H9 (cell line): Measurements from ENCODE around the gene MYLK. TPM values are rescaled to one million over a fixed set of nuclear protein-coding genes. Genes with fewer than 3 reads are reported as not detected.

ENCODE experiments used
- DNase-seq: peaks from one replicate; pipeline ENCODE4 v3.0.0-alpha.2; 2017
- H2AFZ ChIP-seq: one replicate; pipeline ENCODE4 v1.6.1; 2013; ENCODE audit warnings: mild to moderate bottlenecking, low read length, control low read depth, moderate library complexity
- H2AK5ac ChIP-seq: 2 replicates; pipeline ENCODE4 v1.6.1; 2013; ENCODE audit warnings: low read length, control low read depth, mixed read lengths; ENCODE audit not compliant: insufficient read length
- H2BK120ac ChIP-seq: one replicate; pipeline ENCODE4 v1.6.1; 2013; ENCODE audit warnings: low read depth, mild to moderate bottlenecking, low read length, control low read depth, inconsistent platforms; ENCODE audit not compliant: poor library complexity, severe bottlenecking
- H2BK12ac ChIP-seq: 2 replicates; pipeline ENCODE4 v1.6.1; 2013; ENCODE audit warnings: low read length, control low read depth, mixed read lengths, low read depth; ENCODE audit not compliant: insufficient read length
- H2BK15ac ChIP-seq: 2 replicates; pipeline ENCODE4 v1.6.1; 2013; ENCODE audit warnings: low read depth, low read length, control low read depth
- H2BK20ac ChIP-seq: one replicate; pipeline ENCODE4 v1.6.1; 2013; ENCODE audit warnings: low read depth, mild to moderate bottlenecking, low read length, control low read depth, inconsistent platforms; ENCODE audit not compliant: poor library complexity, severe bottlenecking
- H2BK5ac ChIP-seq: 2 replicates; pipeline ENCODE4 v1.6.1; 2013; ENCODE audit warnings: low read length, control low read depth, mixed read lengths; ENCODE audit not compliant: insufficient read length
- H3K14ac ChIP-seq: 2 replicates; pipeline ENCODE4 v1.6.1; 2013; ENCODE audit warnings: low read length, control low read depth; ENCODE audit not compliant: insufficient read depth
- H3K18ac ChIP-seq: 2 replicates; pipeline ENCODE4 v1.6.1; 2013; ENCODE audit warnings: low read depth, mild to moderate bottlenecking, mixed read lengths, low read length, control low read depth; ENCODE audit not compliant: insufficient read length
- H3K23ac ChIP-seq: 2 replicates; pipeline ENCODE4 v1.6.1; 2013; ENCODE audit warnings: low read length, control low read depth, mixed read lengths, low read depth; ENCODE audit not compliant: insufficient read length
- H3K23me2 ChIP-seq: 2 replicates; pipeline ENCODE4 v1.6.1; 2013; ENCODE audit warnings: low read depth, mild to moderate bottlenecking, mixed read lengths, low read length, control low read depth; ENCODE audit not compliant: insufficient read length, poor library complexity, severe bottlenecking
- H3K27ac ChIP-seq: 2 replicates; pipeline ENCODE4 v1.5.1; 2013; ENCODE audit warnings: low read length, control low read depth, mixed read lengths, low read depth; ENCODE audit not compliant: insufficient read length
- H3K27me3 ChIP-seq: 2 replicates; pipeline ENCODE4 v1.6.1; 2013; ENCODE audit warnings: low read length, control low read depth, inconsistent platforms; ENCODE audit not compliant: insufficient read depth
- H3K4ac ChIP-seq: 2 replicates; pipeline ENCODE4 v1.6.1; 2013; ENCODE audit warnings: low read depth, mild to moderate bottlenecking, control low read depth, inconsistent platforms, low read length, moderate library complexity
- H3K4me1 ChIP-seq: 2 replicates; pipeline ENCODE4 v1.6.1; 2013; ENCODE audit warnings: low read length, control low read depth, inconsistent platforms; ENCODE audit not compliant: insufficient read depth
- H3K4me2 ChIP-seq: 2 replicates; pipeline ENCODE4 v1.6.1; 2013; ENCODE audit warnings: low read length, control low read depth, mixed read lengths; ENCODE audit not compliant: insufficient read length, insufficient read depth
- H3K56ac ChIP-seq: 2 replicates; pipeline ENCODE4 v1.6.1; 2013; ENCODE audit warnings: low read depth, mild to moderate bottlenecking, mixed read lengths, low read length, control low read depth; ENCODE audit not compliant: insufficient read length
- H3K79me1 ChIP-seq: 2 replicates; pipeline ENCODE4 v1.6.1; 2013; ENCODE audit warnings: low read depth, mild to moderate bottlenecking, moderate library complexity, low read length, control low read depth, inconsistent platforms; ENCODE audit not compliant: insufficient read depth, poor library complexity, severe bottlenecking
- H3K79me2 ChIP-seq: 2 replicates; pipeline ENCODE4 v1.6.1; 2013; ENCODE audit warnings: low read length, control low read depth, inconsistent platforms; ENCODE audit not compliant: insufficient read depth
- H3K9ac ChIP-seq: 2 replicates; pipeline ENCODE4 v1.6.1; 2013; ENCODE audit warnings: low read length, control low read depth, mixed read lengths; ENCODE audit not compliant: insufficient read length; ENCODE audit errors: extremely low read depth
- H3K9me3 ChIP-seq: one replicate; pipeline ENCODE4 v1.6.1; 2013; ENCODE audit warnings: low read depth, low read length, inconsistent platforms; ENCODE audit not compliant: control insufficient read depth
- H3T11ph ChIP-seq: one replicate; pipeline ENCODE4 v1.6.1; 2013; ENCODE audit warnings: mild to moderate bottlenecking, low read length, control low read depth, inconsistent platforms
- H4K20me1 ChIP-seq: one replicate; pipeline ENCODE4 v1.6.1; 2013; ENCODE audit not compliant: control insufficient read depth, insufficient read length, insufficient read depth
- H4K5ac ChIP-seq: 2 replicates; pipeline ENCODE4 v1.6.1; 2013; ENCODE audit warnings: low read depth, mild to moderate bottlenecking, mixed read lengths, low read length, control low read depth; ENCODE audit not compliant: insufficient read length
- H4K8ac ChIP-seq: replicated peaks from 2 replicates; pipeline ENCODE4 v1.6.1; 2013; ENCODE audit warnings: low read length, control low read depth, mixed read lengths, low read depth; ENCODE audit not compliant: insufficient read length
- H4K91ac ChIP-seq: 2 replicates; pipeline ENCODE4 v1.6.1; 2013; ENCODE audit warnings: low read depth, mild to moderate bottlenecking, moderate library complexity, mixed read lengths, low read length, control low read depth; ENCODE audit not compliant: insufficient read length
- H3K27ac Mint-ChIP-seq, 3 experiments: 2 replicates in 2 of 3; 3 replicates in 1 of 3; pipeline ENCODE4 v1.8.0; 2020 to 2021; ENCODE audit warnings: mixed read lengths in 3 of 3, mild to moderate bottlenecking in 1 of 3, moderate library complexity in 1 of 3
- H3K27me3 Mint-ChIP-seq: 2 replicates; pipeline ENCODE4 v1.8.0; 2021; ENCODE audit warnings: low read depth, mild to moderate bottlenecking, moderate library complexity, mixed read lengths
- H3K36me3 Mint-ChIP-seq, 3 experiments: 2 replicates in 2 of 3; 3 replicates in 1 of 3; pipeline ENCODE4 v1.8.0; 2020 to 2021; ENCODE audit warnings: low read depth in 3 of 3, mixed read lengths in 3 of 3; ENCODE audit not compliant: insufficient read depth in 1 of 3
- H3K4me1 Mint-ChIP-seq, 2 experiments: 2 replicates each; pipeline ENCODE4 v1.8.0; 2020; ENCODE audit warnings: mixed read lengths in 2 of 2
- H3K4me3 Mint-ChIP-seq, 2 experiments: 2 replicates in 1 of 2; 3 replicates in 1 of 2; pipeline ENCODE4 v1.8.0; 2020 to 2021; ENCODE audit warnings: mild to moderate bottlenecking in 2 of 2, mixed read lengths in 2 of 2, moderate library complexity in 1 of 2
- H3K9me3 Mint-ChIP-seq, 2 experiments: 2 replicates in 1 of 2; 3 replicates in 1 of 2; pipeline ENCODE4 v1.8.0; 2020; ENCODE audit warnings: mild to moderate bottlenecking in 2 of 2, mixed read lengths in 2 of 2, moderate library complexity in 1 of 2
- CTCF ChIP-seq: fragments of 200-600 bp; sonication (generic); conservative IDR thresholded peaks from 3 replicates; pipeline ENCODE4 v1.8.0; 2021; ENCODE audit warnings: antibody characterized with exemption, mild to moderate bottlenecking
- WGBS: extraction: QIAGEN DNeasy Blood & Tissue Kit; methylation state at CpG from one replicate; pipeline ENCODE4 v1.1.7; 2013; ENCODE audit warnings: missing lambda C conversion rate, low lambda C conversion rate, mixed read lengths; ENCODE audit not compliant: insufficient read length; ENCODE audit errors: extremely low coverage; 5-methylcytosine and 5-hydroxymethylcytosine counted together
- total RNA-seq: library from RNA; stranded (reverse); gene quantifications from 2 replicates; pipeline ENCODE4 v1.2.1, GENCODE V29; 2021

Gene MYLK
- total RNA-seq, 1 experiment from 2014 or later: 10.1 TPM

GRCh38 chr3:123696808-123697207, 187.3 kb downstream of the MYLK start:
- DNase-seq: no peak
- WGBS: no CpG with 5 or more reads among the region's 6 CpGs
- Mint-ChIP-seq H3K4me1 (peaks cover 25 to 44% of the 10 kb centered on the region in 2 experiments), H3K9me3 (no peaks in the 10 kb centered on the region), H3K27ac (no peak overlapping the region), H3K36me3 (peaks cover 0 to 4% (median 0%) of the 10 kb centered on the region in 3 experiments; a peak in 3 of 7 replicates), H3K27me3 (no peaks in the 10 kb centered on the region; the same call in 1 of the 2 replicates), H3K4me3 (no peak overlapping the region)
- Histone ChIP-seq H4K5ac (no peak overlapping the region), H2AK5ac (no peak overlapping the region), H2BK120ac (no peak overlapping the region), H3K4me1 (peaks cover 4% of the 10 kb centered on the region; the same call in 1 of the 2 replicates), H3K23me2 (no peaks in the 10 kb centered on the region), H2BK15ac (no peak overlapping the region), H3K9me3 (no peaks in the 10 kb centered on the region), H3K27me3 (no peaks in the 10 kb centered on the region), H3K79me1 (no peaks in the 10 kb centered on the region), H3K18ac (no peak overlapping the region), H3K4ac (no peak overlapping the region), H2BK12ac (no peak overlapping the region), H4K8ac (no peak overlapping the region), H2BK20ac (no peak overlapping the region), H3K14ac (no peak overlapping the region), H4K20me1 (no peaks in the 10 kb centered on the region), H3K79me2 (no peaks in the 10 kb centered on the region), H3T11ph (no peak overlapping the region), H4K91ac (no peak overlapping the region), H3K9ac (no peak overlapping the region), H2BK5ac (no peak overlapping the region), H3K23ac (no peak overlapping the region), H2AFZ (no peak overlapping the region), H3K27ac (no peak overlapping the region), H3K56ac (no peak overlapping the region), H3K4me2 (no peak overlapping the region)
- no peak for TF ChIP-seq CTCF
